HG03342 (cell line): ENCODE results near the gene TBC1D5.
"Not testable (repeated sequence)": the region's sequence is repeated elsewhere in the genome, so short reads cannot be mapped to it uniquely, and the experiment has no call there.

ENCODE experiments used
- ATAC-seq: cut with Tn5 transposase; IDR thresholded peaks from one replicate; pipeline ENCODE4 v1.9.1; 2021; ENCODE audit warnings: mild to moderate bottlenecking, moderate library complexity; ENCODE audit not compliant: unreplicated experiment

Gene TBC1D5

DNA sequence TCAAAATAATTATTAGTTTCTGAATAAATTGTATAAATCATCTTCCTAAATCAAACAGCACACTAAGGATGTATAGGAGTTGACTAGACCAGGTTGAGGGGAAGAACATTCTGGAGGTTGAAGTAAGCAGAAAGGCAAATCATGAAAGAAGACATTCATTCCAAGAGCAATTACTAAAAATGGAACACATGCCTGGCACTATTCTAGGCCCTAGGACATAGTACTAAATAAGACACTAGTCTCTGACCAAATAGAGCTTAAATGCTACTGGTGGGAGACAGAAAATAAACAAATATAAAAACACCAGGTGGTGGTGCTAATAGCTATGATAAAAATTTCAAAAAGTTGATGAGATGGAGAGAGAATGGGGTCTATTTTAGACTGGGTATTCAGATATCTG lies 190.1 kb downstream of the TBC1D5 start:
- no peak for ATAC-seq

DNA sequence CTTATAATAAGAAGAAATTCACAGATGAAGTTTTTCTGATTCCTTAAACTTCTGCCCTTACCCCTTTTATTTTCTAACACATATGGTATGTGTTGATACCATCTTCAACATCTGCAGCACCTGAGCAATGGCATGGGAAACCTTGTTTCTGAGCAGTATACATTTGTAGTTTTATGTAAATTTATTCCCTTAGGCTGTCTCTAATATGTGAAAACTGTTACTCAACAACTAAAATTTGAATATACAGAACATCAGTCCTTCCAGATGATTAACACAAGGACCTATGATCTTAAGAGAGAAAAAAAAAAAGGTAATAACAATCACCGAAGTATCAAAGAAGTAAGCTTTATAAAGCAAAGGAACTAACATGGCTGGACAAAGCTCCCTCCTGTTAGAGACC lies 190.5 kb downstream of the TBC1D5 start:
- no peak for ATAC-seq

DNA sequence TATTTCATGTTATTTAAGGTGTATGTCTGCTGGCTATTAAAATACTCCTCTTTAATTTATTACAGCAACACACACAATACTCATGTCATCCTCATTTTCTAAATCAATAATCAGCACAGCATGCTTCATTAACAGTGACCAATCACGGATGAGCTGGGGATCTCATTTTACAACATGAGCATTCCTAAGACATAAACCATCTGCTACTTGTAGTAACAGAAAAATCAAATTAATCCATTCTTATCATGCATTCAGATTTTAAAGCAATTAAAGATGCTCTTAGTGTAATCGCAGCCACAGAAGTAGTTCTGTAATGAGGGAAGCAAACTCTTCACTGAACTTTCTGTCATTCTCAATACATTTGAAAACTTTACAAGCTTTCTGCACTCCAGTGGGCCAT lies 191.1 kb downstream of the TBC1D5 start:
- no peak for ATAC-seq

DNA sequence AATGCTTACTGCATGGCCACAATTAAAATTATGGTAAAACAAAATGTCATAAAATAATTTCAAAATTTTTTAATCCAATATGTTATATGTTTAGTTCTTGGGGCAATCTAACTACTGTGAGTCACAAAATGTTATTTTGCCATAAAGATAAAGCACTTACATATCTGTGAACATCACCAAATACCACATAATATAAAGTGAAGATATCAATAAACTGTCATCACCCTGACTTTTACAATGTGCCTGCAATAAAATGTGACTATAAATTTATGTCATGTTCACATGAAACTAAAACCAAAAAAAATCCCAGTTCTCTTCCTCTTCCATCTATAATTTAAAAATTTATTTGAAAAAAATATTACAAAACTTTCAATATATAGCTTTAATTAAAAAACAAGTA lies 191.8 kb downstream of the TBC1D5 start:
- no peak for ATAC-seq

DNA sequence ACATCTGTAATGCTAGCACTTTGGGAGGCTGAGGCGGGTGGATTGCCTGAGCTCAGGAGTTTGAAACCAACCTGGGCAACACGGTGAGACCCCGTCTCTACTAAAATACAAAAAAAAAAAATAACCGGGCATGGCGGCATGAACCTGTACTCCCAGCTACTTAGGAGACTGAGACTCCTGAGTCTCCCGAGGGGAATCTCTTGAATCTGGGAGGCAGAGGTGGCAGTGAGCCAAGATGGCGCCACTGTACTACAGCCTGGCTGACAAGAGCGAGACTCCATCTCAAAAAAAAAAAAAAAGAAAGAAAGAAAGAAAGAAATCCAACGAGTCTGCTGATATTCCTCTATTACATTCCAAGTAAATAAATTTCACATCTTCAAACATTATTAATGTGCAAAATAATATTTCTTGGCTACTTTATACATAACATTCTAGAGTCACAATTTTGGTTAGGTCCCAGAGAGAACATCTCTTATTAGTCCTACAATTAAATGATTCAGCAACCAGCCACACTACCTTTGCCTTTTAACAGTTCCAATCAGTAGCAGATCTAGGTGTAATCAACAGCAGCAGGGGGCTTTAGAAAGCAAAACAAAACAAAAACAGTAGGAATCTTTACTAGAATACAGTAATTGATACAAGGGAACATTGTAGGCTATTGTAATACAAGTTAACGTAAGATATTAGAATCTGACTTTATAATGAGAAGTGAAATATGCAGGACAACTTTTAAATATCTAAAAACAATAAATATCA lies 195.8 kb downstream of the TBC1D5 start:
- no peak for ATAC-seq

DNA sequence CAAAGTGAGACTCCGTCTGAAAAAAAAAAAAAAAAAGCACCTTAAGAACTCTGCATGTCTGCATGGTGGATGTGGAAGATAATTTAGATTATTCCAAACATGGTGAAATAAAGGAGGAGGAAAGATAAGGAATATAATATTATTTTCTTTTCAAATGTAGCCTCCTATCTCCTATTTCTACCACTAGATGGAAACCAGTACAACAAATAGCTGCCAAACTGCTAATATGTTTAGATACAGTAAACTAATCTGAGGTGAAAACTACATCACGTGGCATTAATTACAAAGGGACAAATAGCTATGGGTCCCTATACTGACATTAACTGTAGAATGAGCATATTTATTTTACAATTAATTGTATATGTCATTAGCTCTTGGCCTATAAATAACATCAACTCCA lies 197.8 kb downstream of the TBC1D5 start:
- ATAC-seq, result no peak

DNA sequence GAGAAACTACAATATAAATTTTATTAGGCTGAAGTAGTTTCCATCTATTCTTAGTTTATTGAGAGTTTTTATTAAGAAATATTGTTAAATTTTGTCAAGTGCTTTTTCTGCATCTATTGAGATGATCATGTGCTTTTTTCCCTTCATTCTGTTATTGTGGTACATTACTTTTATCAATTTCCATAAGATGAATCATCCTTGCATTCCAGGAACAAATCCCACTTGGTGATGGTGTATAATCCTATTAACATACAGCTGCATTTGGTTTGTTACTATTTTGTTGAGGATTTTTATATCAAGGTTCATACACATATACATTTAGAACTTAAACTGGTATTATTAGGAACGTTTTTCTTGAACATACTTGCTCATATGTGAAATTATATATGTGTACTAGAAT lies 199.8 kb downstream of the TBC1D5 start:
- no peak for ATAC-seq

DNA sequence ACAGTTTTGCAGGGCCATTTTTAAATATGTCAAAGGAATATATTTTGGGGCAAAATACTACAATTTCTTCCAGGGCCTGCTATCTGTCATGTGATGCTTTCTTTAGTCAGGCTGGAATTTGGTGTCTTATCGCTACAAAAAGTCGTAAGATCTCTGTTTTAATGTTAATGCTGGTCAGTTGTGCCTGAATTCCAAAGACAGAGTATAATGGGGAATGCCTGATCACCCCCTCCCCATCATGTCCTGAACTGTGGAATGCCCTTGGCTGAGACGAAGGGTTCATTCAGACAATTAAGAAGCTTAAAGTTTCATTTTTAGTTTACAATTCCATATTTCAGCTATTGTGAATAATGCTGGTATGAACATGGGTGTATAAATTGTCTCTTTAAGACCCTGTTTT lies 203.0 kb downstream of the TBC1D5 start:
- ATAC-seq, result no peak

DNA sequence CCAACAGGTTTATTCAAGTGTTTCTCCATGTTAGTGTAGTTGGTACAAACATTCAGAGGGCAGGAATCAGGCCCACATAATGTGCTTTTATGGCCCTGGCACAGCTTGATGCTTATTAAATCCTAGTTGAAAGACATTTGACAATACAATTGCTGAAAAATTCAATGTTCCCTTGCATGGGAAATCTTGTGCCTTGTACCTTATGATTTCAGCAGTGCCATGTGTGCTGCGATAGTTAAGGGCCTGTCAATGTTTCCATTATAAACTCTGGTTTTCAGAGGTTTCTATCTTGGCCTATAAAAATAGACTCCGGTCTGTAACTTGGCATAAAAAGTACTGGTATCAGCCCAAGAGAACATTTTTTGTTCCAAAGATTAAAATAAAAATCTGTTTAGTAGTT lies 207.2 kb downstream of the TBC1D5 start:
- ATAC-seq, result no peak

DNA sequence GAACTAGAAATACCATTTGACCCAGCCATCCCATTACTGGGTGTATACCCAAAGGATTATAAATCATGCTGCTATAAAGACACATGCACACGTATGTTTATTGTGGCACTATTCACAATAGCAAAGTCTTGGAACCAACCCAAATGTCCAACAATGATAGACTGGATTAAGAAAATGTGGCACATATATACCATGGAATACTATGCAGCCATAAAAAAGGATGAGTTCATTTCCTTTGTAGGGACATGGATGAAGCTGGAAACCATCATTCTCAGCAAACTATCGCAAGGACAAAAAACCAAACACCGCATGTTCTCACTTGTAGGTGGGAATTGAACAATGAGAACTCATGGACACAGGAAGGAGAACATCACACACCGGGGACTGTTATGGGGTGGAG lies 210.0 kb downstream of the TBC1D5 start:
- not testable (repeated sequence) for ATAC-seq

DNA sequence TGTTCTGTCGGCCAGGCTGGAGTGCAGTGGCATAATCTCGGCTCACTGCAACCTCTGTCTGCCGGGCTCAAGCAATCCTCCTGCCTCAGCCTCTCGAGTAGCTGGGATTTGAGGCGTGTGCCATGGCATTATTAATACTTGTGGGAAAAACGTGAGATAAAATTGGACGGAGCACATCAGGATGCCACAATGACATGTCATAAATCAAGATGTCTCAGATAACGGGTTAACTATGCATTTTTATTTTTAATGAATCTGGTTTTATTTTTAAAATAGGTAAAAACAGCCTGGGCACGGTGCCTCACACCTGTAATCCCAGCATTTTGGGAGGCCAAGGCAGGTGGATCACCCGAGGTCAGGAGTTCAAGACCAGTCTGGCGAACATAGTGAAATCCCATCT lies 212.8 kb downstream of the TBC1D5 start:
- no peak for ATAC-seq

DNA sequence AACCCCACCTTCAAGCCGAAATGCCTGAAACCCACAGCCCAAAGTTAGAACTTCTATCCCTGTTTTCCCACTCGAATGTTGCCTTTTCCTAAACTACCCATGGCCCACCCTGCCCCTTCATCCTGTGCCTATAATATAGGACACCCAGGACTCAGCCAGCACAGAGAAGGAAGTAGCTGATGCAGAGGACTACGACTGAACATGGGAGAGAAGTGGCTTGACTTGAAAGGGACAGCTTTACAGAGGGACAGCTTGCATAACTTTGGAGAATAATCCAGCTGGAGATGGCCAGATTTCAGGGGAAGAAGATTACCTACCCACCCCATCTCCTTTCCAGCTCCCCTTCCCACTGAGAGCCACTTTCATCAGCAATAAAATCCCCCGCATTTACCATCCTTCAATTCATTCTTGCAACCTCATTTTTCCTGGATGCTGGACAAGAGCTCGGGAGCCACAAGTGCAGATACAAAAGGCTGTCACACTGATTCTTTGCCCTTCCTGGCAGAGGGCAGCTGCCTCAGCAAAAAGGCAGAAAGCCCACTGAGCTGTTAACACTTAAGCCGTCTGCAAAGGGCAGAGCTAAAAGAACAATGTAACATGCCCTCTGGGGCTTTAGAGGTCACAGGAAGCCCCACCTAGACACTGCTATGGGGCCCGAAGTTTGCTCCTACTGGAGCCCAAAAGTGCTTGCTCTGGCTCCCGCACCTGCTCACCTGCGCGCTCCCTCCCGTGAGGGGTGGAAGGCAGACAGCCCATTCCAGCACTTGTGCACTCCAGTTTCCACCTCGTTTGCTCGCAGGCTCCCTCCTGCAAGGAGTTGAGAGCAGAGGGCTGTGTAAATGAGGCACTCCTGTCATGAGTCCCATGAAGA lies 224.0 kb downstream of the TBC1D5 start:
- no peak for ATAC-seq

DNA sequence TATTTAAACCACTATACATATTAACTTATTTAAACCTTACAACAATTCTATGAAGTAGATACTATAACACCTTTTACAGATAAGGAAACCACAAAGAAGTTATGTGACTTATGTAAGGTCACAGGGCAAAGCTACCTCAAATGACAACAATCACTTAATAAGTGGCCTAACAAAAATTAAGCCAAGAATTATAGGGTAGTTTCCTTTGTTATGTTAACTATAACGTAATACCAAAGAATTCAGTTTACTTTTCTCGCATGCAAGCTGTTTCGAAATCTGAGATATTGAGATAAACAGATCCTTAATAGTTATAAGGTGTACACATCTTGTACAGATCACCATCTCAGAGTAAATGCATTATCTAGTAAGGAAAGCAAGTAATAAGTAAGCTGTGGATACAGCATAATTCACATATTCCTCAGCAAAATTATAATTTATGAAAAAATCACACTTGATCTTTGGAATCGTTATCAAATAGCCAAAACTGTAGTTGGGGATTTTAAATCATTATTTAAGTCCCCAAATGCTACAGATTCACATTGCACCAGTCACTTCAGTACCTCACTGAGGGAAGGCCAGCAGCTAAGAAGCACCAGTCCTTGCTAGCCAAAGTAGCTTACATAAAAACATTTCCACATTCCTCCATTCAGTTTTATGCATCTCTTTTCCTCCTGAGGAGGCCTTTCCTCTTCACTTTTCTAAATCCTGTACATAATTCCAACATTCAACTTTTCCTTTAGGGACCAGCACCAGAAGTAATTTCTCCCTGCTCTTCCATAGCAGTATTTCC lies 226.8 kb downstream of the TBC1D5 start:
- ATAC-seq, result no peak

DNA sequence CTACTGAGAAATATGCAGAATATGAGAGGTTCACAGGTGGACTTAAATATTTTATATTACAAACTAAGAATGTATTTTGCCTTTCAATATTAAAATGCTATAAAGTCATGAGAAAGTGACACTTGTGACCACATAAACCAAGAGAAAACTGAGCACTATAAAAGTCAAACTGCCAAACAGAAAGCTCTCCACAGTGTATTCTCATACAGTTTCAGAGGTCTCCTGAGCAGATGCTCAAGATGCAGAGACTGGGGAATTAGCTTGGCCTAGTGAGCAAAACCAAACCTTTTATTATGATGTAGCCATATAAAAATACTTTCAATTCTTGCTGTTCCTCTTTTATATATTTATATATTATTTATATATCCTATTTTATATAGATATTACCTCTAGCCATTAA lies 227.8 kb downstream of the TBC1D5 start:
- no peak for ATAC-seq

DNA sequence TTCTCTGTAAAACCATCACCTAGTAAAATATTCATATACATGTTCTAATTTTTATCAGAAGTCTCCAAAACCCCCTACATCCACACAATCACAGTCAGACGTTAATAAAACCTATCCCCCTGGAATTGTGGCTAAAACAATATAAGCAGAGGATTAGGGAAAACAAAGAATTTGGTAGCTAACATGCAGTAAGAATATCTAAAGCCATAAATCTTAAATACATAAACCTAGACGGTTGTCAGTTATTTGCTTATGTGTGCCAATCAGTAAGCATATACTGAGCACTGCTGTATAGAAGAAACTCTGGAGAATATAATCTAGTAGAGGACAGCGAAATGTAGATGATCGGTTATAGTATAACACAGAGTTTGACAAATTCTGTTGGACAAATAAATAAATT lies 232.2 kb downstream of the TBC1D5 start:
- no peak for ATAC-seq

DNA sequence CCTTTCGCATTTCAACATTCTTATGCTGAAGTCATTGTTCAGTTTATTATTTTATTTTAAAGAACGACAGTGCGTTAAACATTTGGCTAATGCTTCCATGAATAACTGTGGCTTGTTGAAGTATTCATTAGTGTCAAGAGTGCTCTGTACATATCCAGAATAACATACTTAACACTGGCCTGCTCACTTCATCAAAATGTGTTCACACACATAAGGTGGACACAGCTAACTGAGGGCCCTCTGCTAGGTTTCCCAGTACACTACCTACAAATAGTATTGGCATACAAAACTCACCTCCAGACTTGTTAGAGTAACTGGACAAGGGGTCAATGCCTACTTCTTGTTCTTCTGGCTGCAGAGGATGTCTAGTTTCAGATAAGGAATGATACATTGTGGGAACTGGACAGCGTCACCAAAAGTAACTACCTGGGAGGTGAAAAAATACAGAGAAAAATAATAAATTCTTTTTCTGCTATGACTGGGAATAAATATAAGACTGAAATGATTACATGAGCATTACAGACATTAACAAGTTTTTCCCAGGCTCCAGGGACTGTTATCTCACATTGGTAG lies 234.2 kb downstream of the TBC1D5 start:
- ATAC-seq, result no peak

DNA sequence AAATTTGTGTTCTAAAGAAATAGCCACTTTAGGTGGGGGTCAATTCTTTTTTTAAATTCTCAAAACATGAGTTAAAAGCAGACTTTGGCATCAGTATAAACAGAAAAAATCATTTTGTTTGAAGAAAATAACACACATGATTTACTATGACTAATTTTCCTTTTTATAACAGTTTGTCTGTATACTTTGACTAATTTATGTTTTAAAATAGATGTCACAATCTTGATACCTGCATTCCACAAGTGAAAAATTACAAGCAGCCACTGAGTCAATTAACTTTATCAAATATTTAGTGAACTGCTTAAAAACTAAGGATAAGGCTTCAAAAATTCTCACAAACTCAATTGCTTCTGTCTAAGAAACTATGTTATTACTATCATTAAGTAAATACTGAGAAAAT lies 235.0 kb downstream of the TBC1D5 start:
- no peak for ATAC-seq

DNA sequence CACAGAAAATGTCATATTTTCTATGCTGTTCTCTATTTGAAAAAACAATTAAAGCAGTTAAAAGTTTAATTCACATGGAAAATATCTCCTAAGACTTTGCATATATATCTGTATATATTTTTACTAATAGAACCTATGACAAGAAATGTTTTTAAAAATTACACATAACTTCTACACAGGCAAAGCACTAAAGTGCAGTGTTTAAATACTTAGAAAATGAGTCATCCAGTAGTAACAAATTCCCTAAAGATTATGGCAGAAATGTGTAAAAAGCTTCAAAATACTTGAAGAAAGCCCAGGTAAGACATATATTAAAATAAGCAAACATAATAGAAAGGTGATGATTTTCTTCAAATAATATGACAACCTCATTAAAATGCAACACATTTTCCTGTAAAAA lies 236.6 kb downstream of the TBC1D5 start:
- no peak for ATAC-seq

DNA sequence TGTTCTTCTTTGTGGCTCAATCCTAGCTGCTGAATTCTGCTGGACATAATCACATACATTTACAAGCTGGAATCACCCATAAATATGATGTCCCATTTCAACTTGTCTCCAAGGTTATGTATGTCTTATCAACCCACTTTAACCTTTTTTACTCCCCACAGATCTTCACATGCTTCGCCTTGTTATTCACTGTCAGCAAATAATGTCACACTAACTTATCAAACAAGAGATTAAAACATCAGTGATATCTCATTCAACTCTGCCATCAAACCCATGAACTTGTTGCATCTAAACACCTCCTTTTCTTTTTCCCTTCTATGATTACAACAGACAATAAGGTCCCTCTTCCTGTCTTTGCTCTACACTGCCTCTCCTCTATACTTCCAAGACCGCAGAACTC lies 240.7 kb downstream of the TBC1D5 start:
- no peak for ATAC-seq

DNA sequence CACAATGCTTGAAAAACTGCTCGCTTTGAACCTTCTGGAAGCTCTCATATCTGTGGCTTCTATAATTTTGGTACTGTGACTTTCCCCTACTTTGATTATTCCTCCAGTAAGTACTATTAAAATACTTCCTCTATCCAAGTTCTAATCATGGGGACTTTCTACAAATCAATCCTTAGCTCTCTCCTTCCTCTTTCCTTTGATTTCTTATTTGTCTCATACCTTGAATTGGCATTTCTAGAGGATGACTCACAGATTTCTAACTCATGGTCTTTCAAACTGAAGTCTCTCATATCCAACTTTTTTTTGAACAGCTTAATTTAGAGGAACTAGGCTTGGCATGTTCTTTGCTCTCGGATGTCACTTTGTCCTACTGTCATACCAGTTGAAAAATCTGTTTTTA lies 241.8 kb downstream of the TBC1D5 start:
- no peak for ATAC-seq

DNA sequence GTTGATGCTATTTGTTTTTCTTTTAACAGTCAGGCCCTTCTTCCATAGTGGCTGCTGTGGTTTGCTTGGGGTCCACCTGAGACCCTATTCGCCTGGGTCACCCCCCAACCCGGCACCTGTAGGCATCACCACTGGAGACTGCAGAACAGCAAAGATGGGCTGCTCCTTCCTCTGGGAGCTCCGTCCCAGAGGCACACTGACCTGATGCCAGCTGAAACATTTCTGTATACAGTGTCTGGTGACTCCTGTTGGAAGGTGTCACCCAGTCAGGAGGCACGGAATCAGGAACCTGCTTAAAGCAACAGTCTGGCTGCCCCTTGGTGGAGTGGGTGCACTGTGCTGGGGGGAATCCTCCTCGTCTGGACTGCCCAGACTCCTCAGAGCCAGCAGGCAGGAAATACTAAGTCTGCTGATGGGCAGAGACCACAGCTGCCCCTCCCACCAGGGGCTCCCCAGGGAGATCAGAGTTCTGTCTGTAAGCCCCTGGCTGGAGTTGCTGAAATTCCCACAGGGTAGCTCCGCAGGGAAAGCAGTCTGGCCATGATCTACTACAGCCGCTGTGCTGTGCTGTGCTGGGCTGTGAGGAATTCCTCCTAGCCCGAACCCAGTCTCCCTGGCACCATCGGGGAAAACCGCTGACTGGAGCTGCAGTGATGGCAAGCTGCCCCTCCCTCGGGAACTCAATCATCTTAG lies 248.2 kb downstream of the TBC1D5 start:
- ATAC-seq, result no peak
